Germinal center (tissue), 1 donor: ENCODE results near the gene TOR2A.
"Not testable (repeated sequence)": the region's sequence is repeated elsewhere in the genome, so short reads cannot be mapped to it uniquely, and the experiment has no call there.

ENCODE experiments used
- DNase-seq: peaks from one replicate; pipeline ENCODE4 v3.0.0; 2012; ENCODE audit warnings: mixed read lengths, low spot score

Gene TOR2A

DNA sequence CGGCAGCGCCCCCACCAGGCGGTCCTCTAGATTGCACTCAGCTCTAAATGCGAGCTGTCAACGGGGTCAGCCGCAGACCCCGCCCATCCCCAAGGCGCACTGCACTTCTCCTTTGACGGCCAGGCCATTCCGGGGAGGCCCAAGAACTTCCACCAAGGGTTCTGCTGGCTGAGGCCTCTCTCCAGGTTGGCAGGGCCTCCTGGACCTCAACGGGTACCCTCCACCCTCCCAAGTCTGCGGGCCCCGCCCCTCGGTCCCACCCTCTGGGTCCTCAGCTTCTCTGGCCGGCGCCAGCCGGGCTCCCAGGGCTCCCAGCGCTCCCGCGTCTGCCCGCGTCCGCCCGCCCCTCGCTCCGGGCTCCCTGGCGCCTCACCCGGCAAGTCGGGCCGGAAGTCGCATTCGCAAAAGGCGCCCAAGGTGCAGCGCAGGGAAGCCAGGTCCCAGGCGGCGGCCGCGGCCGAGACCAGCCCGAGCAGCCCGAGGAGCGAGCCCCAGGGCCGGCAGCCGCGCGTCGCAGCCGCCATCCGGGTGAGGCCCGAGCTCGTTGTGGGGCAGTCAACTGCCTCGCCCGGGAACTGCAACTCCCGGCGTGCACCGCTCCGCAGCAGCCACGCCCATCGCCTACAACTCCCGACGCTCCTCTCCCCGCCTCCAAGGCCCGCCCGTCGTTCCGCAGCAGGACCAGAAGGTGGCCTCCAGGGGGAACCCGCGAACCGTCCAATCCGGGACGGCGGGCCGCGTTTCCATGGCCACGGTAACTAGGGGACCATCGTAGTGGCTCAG lies at the start of gene TOR2A:
TSS of gene TOR2A (minus strand) at position 548 of the 783 bp plus-strand sequence. CDS start at position 524, 24 bp downstream.
- DNase-seq, result peak; percentile 98

DNA sequence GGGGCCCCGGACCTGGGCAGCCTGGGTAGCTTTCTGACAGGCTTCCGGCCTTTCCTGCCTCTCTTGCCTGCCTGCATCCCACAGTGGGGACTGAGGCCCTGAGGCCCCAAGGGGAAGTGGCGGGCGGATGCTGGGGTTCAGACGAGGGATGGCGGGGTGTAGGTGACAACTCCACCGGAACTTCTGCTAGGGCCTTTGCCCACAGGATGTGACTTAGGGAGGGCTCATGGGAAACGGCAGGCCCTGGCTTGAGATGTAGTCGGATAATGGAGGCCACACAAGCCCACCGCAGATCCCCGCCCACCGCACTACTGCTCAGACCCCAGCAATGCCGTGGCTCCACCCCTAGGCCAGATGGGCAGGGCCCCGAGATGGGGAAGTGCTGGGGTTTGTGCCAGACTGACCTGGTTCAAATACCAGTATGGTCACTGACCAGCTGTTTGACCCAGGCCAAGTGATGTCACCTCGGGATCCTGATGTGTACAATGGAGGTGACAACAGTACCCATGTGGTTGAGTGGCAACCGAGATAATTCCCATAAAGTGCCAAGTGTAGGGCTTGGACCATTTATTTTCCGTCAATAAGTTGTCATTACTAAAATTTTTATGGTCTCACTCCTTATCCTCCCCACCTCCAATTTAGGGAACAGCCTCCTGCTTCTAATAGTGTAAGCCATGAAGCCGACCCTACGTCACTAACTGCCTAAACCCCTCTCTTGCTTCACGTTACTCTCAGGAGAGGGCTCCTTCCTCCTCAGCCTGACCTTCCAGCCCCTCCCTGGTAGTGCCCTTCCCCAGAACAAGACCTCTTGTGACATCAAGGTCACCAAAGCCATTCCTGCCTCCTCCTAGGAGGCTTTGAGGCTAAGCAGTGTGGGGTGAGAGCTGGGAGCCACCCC lies 48.3 kb upstream of the TOR2A start:
- peak; percentile 68 for DNase-seq

DNA sequence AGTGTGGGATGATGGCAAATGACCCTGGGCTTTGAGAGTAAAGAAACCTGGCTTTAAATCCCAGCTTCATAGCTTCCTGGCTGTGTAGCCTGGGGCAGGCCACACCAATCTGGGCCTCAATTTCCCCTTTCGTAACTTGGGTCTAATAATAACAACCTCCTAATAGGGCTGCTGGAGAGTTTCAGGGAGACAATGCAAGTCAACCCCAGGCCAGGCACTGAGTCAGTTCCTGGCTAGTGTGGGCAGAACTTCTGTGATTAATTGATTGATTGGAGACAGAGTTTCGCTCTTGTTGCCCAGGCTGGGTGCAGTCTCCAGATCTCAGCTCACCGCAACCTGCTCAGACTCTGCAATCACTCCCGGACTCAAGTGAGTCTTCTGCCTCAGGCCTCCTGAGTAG lies 46.7 kb upstream of the TOR2A start:
- DNase-seq, result no peak

DNA sequence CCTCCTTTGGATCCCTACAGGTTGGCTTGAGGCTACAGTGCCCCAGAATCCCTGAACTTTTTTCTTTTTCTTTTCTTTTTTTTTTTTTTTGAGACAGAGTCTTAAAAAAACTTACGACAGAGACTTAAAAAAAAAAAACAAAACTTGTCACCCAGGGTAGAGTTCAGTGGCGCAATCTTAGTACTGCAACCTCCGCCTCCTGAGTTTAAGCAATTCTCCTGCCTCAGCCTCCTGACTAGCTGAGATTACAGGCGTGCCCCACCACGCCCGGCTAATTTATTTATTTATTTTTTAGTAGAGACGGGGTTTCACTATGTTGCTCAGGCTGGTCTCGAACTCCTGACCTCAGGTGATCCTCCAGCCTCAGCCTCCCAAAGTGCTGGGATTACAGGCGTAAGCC lies 45.8 kb upstream of the TOR2A start:
- DNase-seq, result not testable (repeated sequence)

DNA sequence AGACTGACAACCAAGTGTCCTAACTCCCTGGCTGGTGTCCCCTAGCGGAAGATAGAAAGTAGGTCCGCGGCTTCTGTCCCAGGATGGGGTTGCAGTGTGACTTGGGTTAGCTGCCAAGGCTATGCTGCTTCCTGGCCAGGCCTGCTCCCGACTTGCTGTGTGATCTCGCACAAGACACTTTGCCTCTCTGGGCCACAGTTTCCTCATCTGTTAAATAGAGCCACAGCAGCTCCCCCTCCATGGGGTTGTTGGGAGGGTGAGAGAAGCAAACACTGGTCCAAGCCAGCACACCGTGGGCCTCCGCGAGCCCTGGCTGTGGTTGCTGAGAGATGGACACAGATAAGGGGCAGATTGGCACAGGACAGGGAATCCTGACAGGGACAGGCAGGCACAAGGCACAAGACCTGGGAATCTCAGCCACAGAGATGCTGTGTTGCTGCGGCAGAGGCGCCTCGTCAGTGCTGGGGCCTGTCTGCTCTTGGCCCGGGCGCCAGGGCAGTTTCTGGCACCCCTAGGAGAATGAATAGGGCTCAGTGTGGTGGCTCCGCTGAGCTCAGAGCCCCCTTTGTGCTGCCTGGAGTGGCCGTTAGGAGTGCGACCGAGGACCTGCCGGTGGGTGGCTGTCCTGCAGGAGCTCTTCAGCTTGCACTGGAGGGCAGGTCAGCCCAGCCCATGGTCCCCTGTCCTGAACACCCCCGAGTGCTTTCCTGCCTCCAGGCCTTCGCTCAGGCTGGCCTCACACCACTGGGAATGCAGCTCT lies 45.2 kb upstream of the TOR2A start:
- no peak for DNase-seq

DNA sequence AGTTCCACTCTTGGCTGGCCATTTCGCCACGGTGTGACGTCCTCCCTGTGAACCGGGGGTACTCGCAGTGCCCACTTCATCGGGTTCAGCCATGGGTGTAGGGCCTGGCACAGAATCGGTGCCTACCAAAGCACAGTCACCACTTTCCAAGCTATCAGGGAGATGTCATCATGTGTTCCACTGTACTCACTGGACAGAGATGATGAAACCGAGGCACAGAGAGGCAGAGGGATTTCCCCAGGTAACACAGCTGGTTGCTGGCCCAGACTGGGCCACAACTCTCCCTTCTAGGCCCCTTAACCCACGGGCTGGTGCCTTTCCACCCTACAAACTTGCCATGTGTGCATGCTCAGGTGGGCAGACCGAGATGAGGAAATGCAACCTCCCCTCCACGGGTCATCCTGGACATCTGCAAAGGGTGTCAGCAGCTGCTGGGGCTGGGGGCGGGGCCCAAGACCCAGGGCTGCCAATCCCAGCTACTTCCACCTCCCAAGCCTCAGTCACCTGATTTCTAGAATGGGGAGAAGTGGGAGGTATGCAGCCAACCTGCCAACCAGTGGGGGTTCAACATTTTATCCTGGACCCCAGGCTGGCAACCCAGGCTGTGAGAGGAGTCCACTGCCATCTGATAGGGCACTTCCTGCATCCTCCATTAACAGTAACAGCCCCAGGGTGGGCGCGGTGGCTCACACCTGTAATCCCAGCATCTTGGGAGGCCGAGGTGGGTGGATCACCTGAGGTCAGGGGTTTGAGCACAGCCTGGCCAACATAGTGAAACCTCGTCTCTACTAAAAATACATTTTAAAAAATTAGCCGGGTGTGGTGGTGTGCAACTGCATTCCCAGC lies 44.3 kb upstream of the TOR2A start:
- DNase-seq, result peak; percentile 74

DNA sequence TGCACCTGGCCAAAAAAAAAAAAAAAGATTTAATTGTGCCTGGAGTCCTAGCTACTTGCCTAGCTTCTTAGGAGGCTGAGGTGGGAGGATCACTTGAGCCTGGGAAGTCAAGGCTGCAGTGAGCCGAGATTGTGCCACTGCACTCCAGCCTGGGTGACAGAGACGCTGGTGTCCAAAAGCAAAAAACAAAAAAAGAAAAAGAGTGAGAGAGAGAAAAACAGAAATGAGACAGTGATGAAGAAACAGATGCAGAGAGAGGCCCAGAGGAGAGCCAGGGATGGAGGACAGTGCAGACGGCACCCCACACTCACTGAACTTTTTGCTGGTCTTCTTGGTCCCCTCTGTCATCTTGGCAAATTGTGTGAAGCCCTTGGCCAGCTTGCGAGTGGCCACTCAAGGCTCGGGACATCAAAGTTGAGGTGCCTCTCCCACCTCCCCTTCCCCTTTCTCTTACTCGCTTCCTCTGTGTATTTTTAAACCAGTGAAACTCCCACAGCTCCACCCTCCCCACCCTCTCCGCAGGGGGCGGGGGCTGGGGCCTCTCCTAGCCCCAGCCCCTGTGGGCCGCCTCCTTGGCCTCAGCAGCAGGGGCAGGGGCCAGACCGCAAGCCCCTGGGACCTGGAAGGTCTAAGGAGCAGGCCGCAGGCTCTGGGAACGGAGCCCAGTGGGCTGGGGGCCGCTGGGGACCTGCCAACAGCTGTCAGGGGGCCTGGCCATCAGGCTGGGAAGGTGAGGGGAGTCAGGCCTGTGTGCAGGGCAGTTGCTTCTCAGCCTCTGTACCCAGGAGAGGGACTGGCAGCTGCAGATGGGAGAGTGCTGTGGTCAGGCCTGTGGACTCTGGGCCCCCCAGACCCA lies 43.4 kb upstream of the TOR2A start, which contains the start of gene SH2D3C:
TSS of gene SH2D3C (minus strand) at position 387 of the 856 bp plus-strand sequence. CDS start at position 348, 39 bp downstream.
- peak; percentile 67 for DNase-seq

DNA sequence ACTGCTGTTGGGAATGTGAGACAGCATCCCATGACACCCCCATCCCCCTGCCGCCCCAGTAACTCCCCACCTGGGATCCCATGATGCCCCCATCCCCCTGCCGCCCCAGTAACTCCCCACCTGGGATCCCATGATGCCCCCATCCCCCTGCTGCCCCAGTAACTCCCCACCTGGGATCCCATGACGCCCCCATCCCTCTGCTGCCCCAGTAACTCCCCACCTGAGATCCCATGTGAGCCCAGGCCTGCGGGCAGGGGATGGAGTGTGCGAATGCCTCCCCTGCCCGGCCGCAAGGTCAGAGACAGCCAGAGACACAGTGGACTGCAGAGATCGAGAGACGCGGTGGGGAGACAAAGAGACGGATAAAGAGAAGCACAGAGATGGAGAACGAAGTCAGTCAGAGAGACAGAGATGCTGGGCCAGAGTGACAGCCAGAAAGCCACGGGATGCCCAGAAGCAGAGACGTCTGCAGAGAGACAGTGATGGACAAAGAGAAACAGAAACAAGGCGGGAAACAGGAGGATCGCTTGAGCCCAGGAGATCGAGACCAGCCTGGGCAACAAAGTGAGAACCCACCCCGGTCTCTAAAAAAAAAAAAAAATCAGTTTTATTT lies 42.4 kb upstream of the TOR2A start:
- no peak for DNase-seq

DNA sequence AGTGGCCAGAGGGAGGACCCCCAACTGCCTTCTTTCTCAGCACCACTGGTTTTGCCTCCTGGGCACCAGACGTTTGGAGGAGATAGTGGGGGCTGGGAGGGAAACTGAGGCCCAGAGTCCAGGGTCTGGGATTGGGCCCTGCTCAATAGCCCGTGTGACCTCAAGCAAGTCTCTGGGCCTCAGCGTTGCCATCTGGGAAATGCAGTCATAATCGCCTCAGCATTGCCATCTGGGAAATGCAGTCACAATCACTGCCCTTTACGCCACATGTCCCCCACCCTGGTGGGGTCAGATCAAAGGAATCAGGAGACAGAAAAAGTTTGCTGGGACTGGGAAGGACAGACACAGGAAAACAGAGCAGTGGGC lies 41.8 kb upstream of the TOR2A start:
- no peak for DNase-seq

DNA sequence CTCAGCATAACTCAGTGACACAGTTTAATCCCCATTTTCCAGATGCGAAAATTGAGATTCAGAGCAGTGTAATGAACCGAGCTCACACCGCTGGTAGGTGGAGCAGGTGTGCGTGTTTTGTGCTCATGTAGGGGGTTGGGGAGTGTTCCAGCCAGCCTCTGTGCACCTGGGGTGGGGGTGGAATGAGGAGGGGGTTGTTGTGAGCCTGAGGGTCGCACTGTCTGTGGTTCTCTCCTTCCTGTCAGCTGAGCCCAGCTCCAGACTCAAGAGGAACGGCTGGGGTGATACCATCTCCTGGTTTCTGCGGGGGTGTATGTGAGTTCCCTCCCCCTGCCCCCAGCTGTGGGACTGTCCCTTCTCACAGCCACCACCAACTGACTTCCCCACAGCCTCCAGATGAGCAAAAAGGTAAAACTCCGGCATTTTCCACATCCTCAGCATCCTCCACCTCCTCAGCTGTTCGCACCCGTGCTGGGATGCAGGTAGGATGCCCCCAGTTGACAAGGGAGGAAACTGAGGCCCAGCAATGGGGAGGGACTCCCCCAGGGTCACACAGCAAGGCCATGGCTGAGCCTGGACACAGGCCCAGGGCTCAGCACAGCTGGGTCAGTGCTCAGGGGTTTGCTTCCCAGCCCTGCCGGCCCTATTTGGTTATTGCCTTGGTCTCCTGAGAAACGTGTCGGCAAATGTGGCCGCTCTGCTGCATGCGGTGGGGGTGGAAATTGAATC lies 41.3 kb upstream of the TOR2A start:
- DNase-seq, result peak; percentile 79

DNA sequence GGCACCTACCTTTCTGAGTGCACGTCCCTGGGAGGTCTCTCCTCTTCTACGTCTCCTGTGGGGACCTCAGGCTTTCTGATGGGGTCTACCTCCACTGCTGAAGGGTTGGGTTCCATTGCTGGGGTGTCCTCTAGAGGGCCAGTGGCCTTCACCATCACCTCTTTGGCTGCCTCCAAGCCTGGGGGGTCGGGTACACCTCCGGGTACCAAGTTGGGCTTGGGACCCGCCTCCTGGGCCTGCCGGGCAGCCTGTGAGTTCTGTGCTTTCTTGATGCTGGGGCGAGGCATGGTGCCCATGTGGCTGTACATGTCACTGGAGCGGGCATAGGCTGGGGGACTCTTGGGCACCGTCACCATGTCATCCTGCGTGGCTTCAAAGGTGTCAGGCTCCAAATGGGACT lies 38.9 kb upstream of the TOR2A start:
- DNase-seq, result no peak

DNA sequence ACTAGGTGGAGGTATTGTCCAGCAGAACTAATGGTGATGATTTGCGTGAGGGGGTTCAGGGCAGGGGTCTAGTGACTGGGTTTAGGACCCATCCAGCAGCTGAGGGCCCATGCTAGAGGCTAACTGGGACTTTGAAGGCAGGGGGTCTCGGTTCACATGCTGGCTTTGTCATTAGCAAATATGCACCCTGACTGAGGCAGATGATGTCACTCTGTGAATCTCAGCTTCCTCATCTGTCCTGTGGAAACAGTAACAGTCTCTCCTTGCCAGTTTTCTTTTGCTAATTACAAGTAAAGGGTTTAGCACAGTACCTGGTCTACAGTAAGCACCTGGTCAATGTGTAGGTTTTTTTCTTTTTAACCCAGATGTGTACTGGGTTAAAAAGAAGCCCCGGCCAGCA lies 38.2 kb upstream of the TOR2A start:
- DNase-seq, result no peak

DNA sequence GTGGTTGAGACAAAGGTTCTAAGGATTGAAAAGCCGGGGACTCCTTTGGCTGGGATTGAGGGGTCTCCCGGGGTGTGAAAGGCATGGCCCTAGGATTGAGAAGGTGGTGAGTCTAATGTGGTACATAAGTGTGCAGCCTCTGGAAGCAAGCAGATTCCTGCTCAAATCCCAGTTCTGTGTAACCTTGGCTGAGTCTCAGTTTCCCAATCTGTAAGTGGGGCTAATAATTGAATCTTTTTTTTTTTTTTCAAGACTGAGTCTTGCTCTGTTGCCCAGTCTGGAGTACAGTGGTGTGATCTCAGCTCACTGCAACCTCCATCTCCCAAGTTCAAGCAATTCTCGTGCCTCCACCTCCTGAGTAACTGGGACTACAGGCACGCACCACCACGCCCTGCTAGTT lies 37.5 kb upstream of the TOR2A start:
- no peak for DNase-seq

DNA sequence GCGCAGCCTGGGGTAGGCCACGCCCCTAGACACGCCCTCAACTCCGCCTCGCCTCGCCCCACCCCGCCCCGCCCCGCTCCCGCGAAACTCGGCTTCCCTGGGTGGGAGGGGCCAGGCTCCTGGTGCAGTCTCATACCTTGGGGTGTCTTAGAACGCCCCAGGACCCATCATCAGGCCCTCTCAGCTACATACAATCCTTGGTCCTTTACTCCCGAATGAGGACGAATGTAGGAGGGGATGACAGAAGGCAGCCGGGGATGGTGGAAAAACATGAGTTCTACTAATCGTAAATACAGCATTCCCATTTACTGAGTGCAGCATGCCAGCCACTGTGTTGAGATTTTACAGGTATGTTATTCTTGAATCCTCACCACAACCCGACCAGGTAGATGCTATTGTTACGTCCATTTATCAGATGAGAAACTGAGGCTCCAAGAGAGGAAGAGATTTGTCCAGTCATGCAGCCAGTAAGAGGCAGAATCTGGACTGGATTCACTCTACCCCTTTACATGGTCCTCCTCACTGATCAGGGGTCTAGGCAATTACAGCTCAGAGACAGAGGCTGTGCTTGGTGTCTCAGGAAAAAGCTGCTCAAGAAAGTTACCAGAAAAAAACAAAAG lies 36.6 kb upstream of the TOR2A start:
- DNase-seq, result no peak

DNA sequence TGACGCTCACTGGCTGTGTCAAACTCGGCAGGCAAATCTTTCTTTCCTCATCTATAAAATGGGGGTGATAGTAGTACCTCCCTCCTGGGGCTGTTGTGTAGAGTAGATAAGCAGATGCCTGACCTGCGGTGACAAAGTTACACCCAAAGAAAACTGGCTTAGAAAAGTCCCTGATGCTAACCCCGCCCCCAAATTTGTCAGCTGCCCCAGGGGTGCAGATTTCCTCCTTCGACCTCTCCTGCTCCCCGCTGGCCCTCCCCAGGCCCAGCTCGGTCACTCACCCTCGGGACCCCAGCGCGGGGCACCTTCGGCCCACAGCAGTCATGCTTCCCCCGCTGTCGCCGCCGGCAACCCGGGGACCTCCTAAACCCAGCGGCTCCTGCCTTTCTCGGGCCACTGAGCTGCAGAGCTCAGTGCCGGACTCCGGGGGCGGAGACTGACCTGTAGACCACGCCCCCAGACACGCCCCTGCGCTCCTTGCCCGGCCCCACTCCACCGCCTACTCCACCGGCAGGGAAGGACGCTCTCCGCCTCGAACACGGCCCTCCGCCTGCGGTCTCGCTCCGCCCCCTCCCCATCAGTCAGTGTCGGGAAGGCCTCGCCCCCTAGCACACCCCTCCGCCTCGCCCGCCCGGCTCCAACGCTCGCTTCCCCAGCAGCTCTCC lies 35.9 kb upstream of the TOR2A start:
- DNase-seq, result peak; percentile 94

DNA sequence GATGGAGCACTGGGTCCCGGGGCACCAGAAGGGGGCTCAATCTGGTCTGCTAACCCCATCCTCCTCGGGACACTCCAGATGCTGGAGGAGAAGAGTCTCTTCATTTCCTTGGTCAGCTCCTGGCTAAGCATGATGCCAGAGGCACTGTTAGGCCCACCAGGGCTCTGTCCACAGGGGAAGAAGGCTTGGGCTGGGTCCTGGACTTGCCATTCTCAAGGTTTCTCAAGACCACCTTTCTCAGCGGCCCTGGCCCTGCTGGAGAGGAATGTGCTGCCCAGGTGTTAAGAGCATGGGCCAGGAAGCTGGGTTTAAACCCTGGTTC lies 35.5 kb upstream of the TOR2A start:
- DNase-seq, result no peak

DNA sequence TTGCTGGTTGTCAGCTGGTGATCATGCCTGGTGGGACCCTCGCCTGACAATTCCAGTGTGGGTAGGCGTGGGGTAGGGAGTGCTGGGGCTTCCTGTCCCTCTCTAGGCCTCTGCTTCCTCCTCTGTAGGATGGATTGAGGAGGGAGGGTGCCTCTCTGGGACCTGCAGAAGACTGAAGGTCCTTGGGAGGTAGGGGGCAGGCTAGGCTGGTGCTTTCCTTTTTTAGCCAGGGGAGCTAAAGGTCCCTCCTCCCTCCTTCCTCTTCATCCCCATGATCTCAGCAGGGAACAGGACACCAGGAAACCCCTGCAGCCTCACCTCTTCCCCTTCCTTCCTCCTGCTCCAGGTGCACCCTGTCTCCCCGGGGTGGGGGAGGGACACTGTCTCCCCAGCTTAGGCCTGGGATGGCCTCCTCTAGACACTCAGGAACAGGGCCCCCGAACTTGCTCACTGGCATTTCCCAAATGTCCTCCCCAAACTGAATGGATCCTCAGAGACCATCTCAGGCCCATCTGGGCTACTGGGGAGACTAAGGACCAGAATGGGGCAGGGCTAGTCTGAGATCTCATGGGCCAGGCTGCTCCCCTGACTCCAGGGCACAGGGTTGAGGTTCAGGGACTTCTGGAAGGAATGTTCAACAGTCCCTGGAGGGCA lies 35.0 kb upstream of the TOR2A start:
- DNase-seq, result no peak

DNA sequence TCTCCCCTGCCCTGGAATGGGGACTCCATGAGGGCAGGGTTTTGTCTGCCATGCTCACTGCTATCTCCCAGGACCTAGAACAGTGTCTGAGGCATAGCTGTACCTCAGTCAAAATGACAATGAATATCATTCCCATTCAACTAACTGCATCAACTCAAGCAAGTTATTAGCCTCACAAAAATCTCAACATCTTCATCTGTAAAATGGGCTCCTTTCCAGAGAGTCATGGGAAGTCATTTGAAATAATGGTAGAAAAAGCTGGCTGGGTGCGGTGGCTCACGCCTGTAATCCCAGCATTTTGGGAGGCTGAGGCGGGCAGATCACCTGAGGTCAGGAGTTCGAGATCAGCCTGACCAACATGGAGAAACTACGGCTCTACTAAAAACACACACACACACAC lies 34.0 kb upstream of the TOR2A start:
- DNase-seq, result no peak
